ENCODE data around the gene AIFM3. TPM values are rescaled to one million over a fixed set of nuclear protein-coding genes. Genes with fewer than 3 reads are reported as not detected.
"Not testable (repeated sequence)": the region's sequence is repeated elsewhere in the genome, so short reads cannot be mapped to it uniquely, and the experiment has no call there.

AIFM3 gene
- total RNA-seq, 2 experiments from 2014 or later: 0.21 TPM; not detected in 1

GRCh38 chr22:20931126-20931654 is 35.9 kb upstream of the AIFM3 start:
- intact Hi-C loops (cut with DNase I, micrococcal nuclease): no loop called here
- H3K27ac Mint-ChIP-seq: no peak overlapping the region
- peaks cover 47% of the 10 kb centered on the region for H3K4me1 Mint-ChIP-seq
- H3K36me3 Mint-ChIP-seq (ENCODE audit: low read depth): peaks cover 39% of the 10 kb centered on the region
- no peaks in the 10 kb centered on the region for H3K27me3 Mint-ChIP-seq
- ChIA-PET CTCF (interaction anchor here (0.6 to 1.2 kb wide), 2 partner anchors 11 to 41 kb away, joined by 3 to 4 read pairs; no protein-coding TSS in a partner anchor), POLR2A (interaction anchor here (0.7 kb wide), 1 partner anchor 20 kb away, joined by 3 read pairs; no protein-coding TSS in a partner anchor)
- no peak overlapping the region for H3K4me3 Mint-ChIP-seq
- no peak for DNase-seq
- ATAC-seq: no peak
- H3K9me3 Mint-ChIP-seq (ENCODE audit: low read depth): no peaks in the 10 kb centered on the region

- H3K4me1 Mint-ChIP-seq: peaks cover 64% of the 10 kb centered on the region
- H3K27ac Mint-ChIP-seq: no peak overlapping the region
- intact Hi-C loops (cut with DNase I, micrococcal nuclease): no loop called here
- POLR2A ChIA-PET: no interaction called here
- no peak overlapping the region for H3K4me3 Mint-ChIP-seq
- H3K9me3 Mint-ChIP-seq (ENCODE audit: low read depth): no peaks in the 10 kb centered on the region
- H3K36me3 Mint-ChIP-seq (ENCODE audit: low read depth): peaks cover 46% of the 10 kb centered on the region
- DNase-seq (no peak), ATAC-seq (no peak)
- H3K27me3 Mint-ChIP-seq: no peaks in the 10 kb centered on the region
- CTCF ChIA-PET: interaction anchor here (0.6 to 0.7 kb wide), 2 partner anchors 133 to 140 kb away, joined by 3 read pairs; no protein-coding TSS in a partner anchor
Measured at GRCh38 chr22:20933910-20934309, 33.1 kb upstream of the AIFM3 start.

GRCh38 chr22:20935049-20935448 is 32.0 kb upstream of the AIFM3 start:
- intact Hi-C loops (cut with DNase I, micrococcal nuclease); H3K27me3 Mint-ChIP-seq; H3K27ac Mint-ChIP-seq; POLR2A ChIA-PET; H3K4me3 Mint-ChIP-seq; ATAC-seq; H3K9me3 Mint-ChIP-seq (ENCODE audit: low read depth); DNase-seq: not testable (repeated sequence)
- Mint-ChIP-seq H3K4me1 (peaks cover 69% of the 10 kb centered on the region), H3K36me3 (ENCODE audit: low read depth) (peaks cover 46% of the 10 kb centered on the region)
- CTCF ChIA-PET: interaction anchor here (0.7 kb wide), 1 partner anchor 123 kb away, joined by 3 read pairs; no protein-coding TSS in a partner anchor

- H3K27ac Mint-ChIP-seq; DNase-seq; H3K9me3 Mint-ChIP-seq (ENCODE audit: low read depth); intact Hi-C loops (cut with DNase I, micrococcal nuclease); H3K4me3 Mint-ChIP-seq; ATAC-seq; H3K27me3 Mint-ChIP-seq: not testable (repeated sequence)
- Mint-ChIP-seq H3K36me3 (ENCODE audit: low read depth) (peaks cover 52% of the 10 kb centered on the region), H3K4me1 (peaks cover 74% of the 10 kb centered on the region)
- ChIA-PET CTCF (interaction anchor here (0.8 to 1.0 kb wide), 3 partner anchors 13 to 24 kb away, joined by 3 read pairs; no protein-coding TSS in a partner anchor), POLR2A (interaction anchor here (0.6 kb wide), 1 partner anchor 40 kb away, joined by 3 read pairs; no protein-coding TSS in a partner anchor)
Measured at GRCh38 chr22:20935780-20936539, 31.1 kb upstream of the AIFM3 start.

GRCh38 chr22:20937031-20937793 is 29.8 kb upstream of the AIFM3 start:
- Mint-ChIP-seq H3K9me3 (ENCODE audit: low read depth) (no peaks in the 10 kb centered on the region), H3K4me1 (peaks cover 73% of the 10 kb centered on the region), H3K27me3 (no peaks in the 10 kb centered on the region), H3K4me3 (no peak overlapping the region), H3K27ac (peak overlapping the region; percentile 15), H3K36me3 (ENCODE audit: low read depth) (peaks cover 53% of the 10 kb centered on the region)
- no peak for DNase-seq
- intact Hi-C loops (cut with DNase I, micrococcal nuclease): no loop called here
- ATAC-seq: no peak
- ChIA-PET CTCF (interaction anchor here (0.8 to 1.2 kb wide), 5 partner anchors 8 to 53 kb away, joined by 3 to 4 read pairs (median 4); no protein-coding TSS in a partner anchor), POLR2A (interaction anchor here (0.5 to 0.7 kb wide), 3 partner anchors 38 to 85 kb away, joined by 3 to 8 read pairs (median 4); no protein-coding TSS in a partner anchor)

- DNase-seq (no peak), ATAC-seq (no peak)
- Mint-ChIP-seq H3K4me3 (no peak overlapping the region), H3K27me3 (no peaks in the 10 kb centered on the region), H3K9me3 (ENCODE audit: low read depth) (no peaks in the 10 kb centered on the region), H3K36me3 (ENCODE audit: low read depth) (peaks cover 59% of the 10 kb centered on the region), H3K27ac (no peak overlapping the region), H3K4me1 (peaks cover 77% of the 10 kb centered on the region)
- POLR2A ChIA-PET: interaction anchor here (0.7 kb wide), 1 partner anchor 85 kb away, joined by 8 read pairs; no protein-coding TSS in a partner anchor
- CTCF ChIA-PET: interaction anchor here (0.6 to 1.2 kb wide), 6 partner anchors 9 to 54 kb away, joined by 3 to 5 read pairs (median 4); no protein-coding TSS in a partner anchor
- intact Hi-C loops (cut with DNase I, micrococcal nuclease): no loop called here
Measured at GRCh38 chr22:20937794-20938671, 29.0 kb upstream of the AIFM3 start.

GRCh38 chr22:20939457-20940185 is 27.4 kb upstream of the AIFM3 start:
- peaks cover 74% of the 10 kb centered on the region for H3K4me1 Mint-ChIP-seq
- H3K4me3 Mint-ChIP-seq; CTCF ChIA-PET; H3K27ac Mint-ChIP-seq; POLR2A ChIA-PET; DNase-seq; H3K9me3 Mint-ChIP-seq (ENCODE audit: low read depth); ATAC-seq; intact Hi-C loops (cut with DNase I, micrococcal nuclease); H3K27me3 Mint-ChIP-seq: not testable (repeated sequence)
- peaks cover 53% of the 10 kb centered on the region for H3K36me3 Mint-ChIP-seq (ENCODE audit: low read depth)

- no peak for ATAC-seq
- Mint-ChIP-seq H3K4me1 (peaks cover 72% of the 10 kb centered on the region), H3K27ac (no peak overlapping the region), H3K9me3 (ENCODE audit: low read depth) (no peaks in the 10 kb centered on the region), H3K4me3 (no peak overlapping the region), H3K36me3 (ENCODE audit: low read depth) (peaks cover 48% of the 10 kb centered on the region), H3K27me3 (no peaks in the 10 kb centered on the region)
- ChIA-PET POLR2A (no interaction called here), CTCF (no interaction called here)
- DNase-seq: no peak
- intact Hi-C loops (cut with DNase I, micrococcal nuclease): no loop called here
Measured at GRCh38 chr22:20940186-20940651, 26.8 kb upstream of the AIFM3 start.

GRCh38 chr22:20940904-20941385 is 26.1 kb upstream of the AIFM3 start:
- CTCF ChIA-PET: no interaction called here
- H3K4me3 Mint-ChIP-seq: no peak overlapping the region
- H3K27me3 Mint-ChIP-seq: no peaks in the 10 kb centered on the region
- DNase-seq: no peak
- peaks cover 73% of the 10 kb centered on the region for H3K4me1 Mint-ChIP-seq
- no peaks in the 10 kb centered on the region for H3K9me3 Mint-ChIP-seq (ENCODE audit: low read depth)
- peaks cover 43% of the 10 kb centered on the region for H3K36me3 Mint-ChIP-seq (ENCODE audit: low read depth)
- H3K27ac Mint-ChIP-seq: no peak overlapping the region
- ATAC-seq: no peak
- POLR2A ChIA-PET: no interaction called here
- intact Hi-C loops (cut with DNase I, micrococcal nuclease): no loop called here

GRCh38 chr22:20942203-20942902 is 24.7 kb upstream of the AIFM3 start:
- ATAC-seq; H3K4me3 Mint-ChIP-seq; intact Hi-C loops (cut with DNase I, micrococcal nuclease); H3K27ac Mint-ChIP-seq; H3K9me3 Mint-ChIP-seq (ENCODE audit: low read depth); H3K27me3 Mint-ChIP-seq; POLR2A ChIA-PET; CTCF ChIA-PET; DNase-seq: not testable (repeated sequence)
- H3K4me1 Mint-ChIP-seq: peaks cover 69% of the 10 kb centered on the region
- H3K36me3 Mint-ChIP-seq (ENCODE audit: low read depth): peaks cover 40% of the 10 kb centered on the region
